CD4-positive, alpha-beta T cell (primary cell): Measurements from ENCODE around the gene TRIM10. TPM values are rescaled to one million over a fixed set of nuclear protein-coding genes. Genes with fewer than 3 reads are reported as not detected.

Experiments used
- ATAC-seq: fragments of 200-7000 bp; cut with Tn5 transposase; one replicate; pipeline ENCODE4 v1.10.0; 2022; ENCODE audit warnings: mild to moderate bottlenecking; ENCODE audit not compliant: poor library complexity
- CTCF ChIA-PET: fragments of 350-600 bp; sonication (Branson Sonifier 250); formaldehyde crosslinking; loops from one replicate; lab custom pipeline; 2021; ENCODE audit warnings: antibody characterized with exemption, inconsistent platforms; lab: Charles Lee
- POLR2A ChIA-PET: fragments of 350-600 bp; sonication (Branson Sonifier 250); formaldehyde crosslinking; loops from one replicate; lab custom pipeline; 2021; ENCODE audit warnings: antibody characterized with exemption, inconsistent platforms; lab: Charles Lee
- DNase-seq, 14 experiments: peaks; one replicate each; pipeline ENCODE4 v3.0.0-alpha.2; 2013 to 2020; ENCODE audit warnings: mixed read lengths in 2 of 14
- H3K27ac ChIP-seq, 2 donors: one replicate each; pipeline versions ENCODE4 v1.5.1 to v1.7.0; 2013; ENCODE audit warnings: low read length in 2 of 2, low read depth in 1 of 2, mild to moderate bottlenecking in 1 of 2
- H3K27me3 ChIP-seq, 2 experiments: 1 replicate in 1 of 2; 2 replicates in 1 of 2; pipeline versions ENCODE4 v1.6.1 to v1.7.0; 2013; ENCODE audit warnings: low read length in 2 of 2, control low read depth in 1 of 2, mild to moderate bottlenecking in 1 of 2, moderate library complexity in 1 of 2; ENCODE audit not compliant: insufficient read depth in 2 of 2, control insufficient read depth in 1 of 2
- H3K36me3 ChIP-seq: one replicate; pipeline ENCODE4 v1.6.1; 2013; ENCODE audit warnings: low read length, control low read depth; ENCODE audit not compliant: insufficient read depth
- H3K4me1 ChIP-seq: one replicate; pipeline ENCODE4 v1.6.1; 2013; ENCODE audit warnings: low read length, control low read depth; ENCODE audit not compliant: insufficient read depth
- H3K4me3 ChIP-seq: one replicate; pipeline ENCODE4 v1.5.1; 2013; ENCODE audit warnings: mild to moderate bottlenecking, low read length, moderate library complexity
- H3K9me3 ChIP-seq, 2 experiments: 1 replicate in 1 of 2; 2 replicates in 1 of 2; pipeline versions ENCODE4 v1.6.1 to v1.7.0; 2013; ENCODE audit warnings: low read length in 2 of 2, mild to moderate bottlenecking in 2 of 2, control low read depth in 1 of 2, moderate library complexity in 1 of 2; ENCODE audit not compliant: control insufficient read depth in 1 of 2, insufficient read depth in 1 of 2
- H3K27ac Mint-ChIP-seq: one replicate; pipeline ENCODE4 v1.8.0; 2020; ENCODE audit warnings: mixed read lengths
- H3K27me3 Mint-ChIP-seq: one replicate; pipeline ENCODE4 v1.8.0; 2021; ENCODE audit warnings: mixed read lengths
- H3K36me3 Mint-ChIP-seq: one replicate; pipeline ENCODE4 v1.8.0; 2021; ENCODE audit warnings: low read depth, mixed read lengths
- H3K4me1 Mint-ChIP-seq: one replicate; pipeline ENCODE4 v1.8.0; 2021; ENCODE audit warnings: low read depth, mixed read lengths
- H3K4me3 Mint-ChIP-seq: one replicate; pipeline ENCODE4 v1.8.0; 2020; ENCODE audit warnings: mild to moderate bottlenecking, mixed read lengths
- H3K9me3 Mint-ChIP-seq: one replicate; pipeline ENCODE4 v1.8.0; 2020; ENCODE audit warnings: mixed read lengths
- intact Hi-C, 2 experiments: fragments of 100-400 bp; cut with DNase I in 1 of 2; cut with micrococcal nuclease in 1 of 2; formaldehyde crosslinking; loops; one replicate each; pipeline versions ENCODE4 v1.15.1 to v1.9.0; 2023 to 2025; cut with DNase I, micrococcal nuclease
- total RNA-seq, 174 experiments: library from RNA in 2 of 174; stranded (reverse) in 2 of 174; gene quantifications; one replicate each; pipeline ENCODE4 v1.2.3 and lab custom pipeline; 2021 to 2026
- TF ChIP-seq, protein P1 (sequence below): fragments of 200-600 bp; IDR thresholded peaks from one replicate; pipeline ENCODE4 v1.8.0; 2022; ENCODE audit warnings: antibody characterized with exemption, mild to moderate bottlenecking

The TRIM10 gene
- total RNA-seq, 2 experiments from 2014 or later, result not detected

DNA sequence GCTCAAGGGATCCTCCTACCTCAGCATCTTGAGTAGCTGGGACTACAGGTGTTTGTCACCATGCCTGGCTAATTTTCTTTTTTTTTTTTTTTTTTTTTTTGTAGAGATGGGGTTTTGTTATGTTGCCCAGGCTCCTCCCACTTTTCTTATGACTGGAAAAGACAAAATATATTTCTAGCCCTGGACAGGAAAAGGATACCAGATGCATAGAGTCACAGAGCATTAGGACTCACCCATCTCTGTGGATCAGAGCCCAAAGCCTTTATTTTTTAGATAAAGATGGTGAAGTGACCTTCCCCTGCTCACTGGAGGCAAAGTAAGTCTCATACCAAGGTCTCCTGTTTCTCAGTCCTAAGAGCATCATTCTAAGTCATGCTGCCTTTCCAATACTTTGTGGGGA, 3.4 kb downstream of the TRIM10 start:
- DNase-seq, result no peak
- H3K9me3 ChIP-seq, result no peaks in the 10 kb centered on the region
- intact Hi-C loops, result no loop called here
- Mint-ChIP-seq H3K9me3 (no peaks in the 10 kb centered on the region), H3K4me3 (no peak overlapping the region), H3K27me3 (peaks cover 39% of the 10 kb centered on the region), H3K36me3 (no peaks in the 10 kb centered on the region), H3K27ac (no peak overlapping the region), H3K4me1 (peaks cover 4% of the 10 kb centered on the region)
- ChIA-PET POLR2A (no interaction called here), CTCF (interaction anchor here (0.7 kb wide), 1 partner anchor 24 kb away, joined by 3 read pairs; no protein-coding TSS in a partner anchor)
- H3K36me3 ChIP-seq, result no peaks in the 10 kb centered on the region
- ATAC-seq, result no peak
- H3K27ac ChIP-seq, result no peak overlapping the region
- peaks cover 10 to 18% of the 10 kb centered on the region in 2 experiments for H3K27me3 ChIP-seq
- H3K4me1 ChIP-seq, result no peaks in the 10 kb centered on the region
- H3K4me3 ChIP-seq, result no peak overlapping the region
- TF ChIP-seq, protein P1, sequence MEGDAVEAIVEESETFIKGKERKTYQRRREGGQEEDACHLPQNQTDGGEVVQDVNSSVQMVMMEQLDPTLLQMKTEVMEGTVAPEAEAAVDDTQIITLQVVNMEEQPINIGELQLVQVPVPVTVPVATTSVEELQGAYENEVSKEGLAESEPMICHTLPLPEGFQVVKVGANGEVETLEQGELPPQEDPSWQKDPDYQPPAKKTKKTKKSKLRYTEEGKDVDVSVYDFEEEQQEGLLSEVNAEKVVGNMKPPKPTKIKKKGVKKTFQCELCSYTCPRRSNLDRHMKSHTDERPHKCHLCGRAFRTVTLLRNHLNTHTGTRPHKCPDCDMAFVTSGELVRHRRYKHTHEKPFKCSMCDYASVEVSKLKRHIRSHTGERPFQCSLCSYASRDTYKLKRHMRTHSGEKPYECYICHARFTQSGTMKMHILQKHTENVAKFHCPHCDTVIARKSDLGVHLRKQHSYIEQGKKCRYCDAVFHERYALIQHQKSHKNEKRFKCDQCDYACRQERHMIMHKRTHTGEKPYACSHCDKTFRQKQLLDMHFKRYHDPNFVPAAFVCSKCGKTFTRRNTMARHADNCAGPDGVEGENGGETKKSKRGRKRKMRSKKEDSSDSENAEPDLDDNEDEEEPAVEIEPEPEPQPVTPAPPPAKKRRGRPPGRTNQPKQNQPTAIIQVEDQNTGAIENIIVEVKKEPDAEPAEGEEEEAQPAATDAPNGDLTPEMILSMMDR, result no peak

DNA sequence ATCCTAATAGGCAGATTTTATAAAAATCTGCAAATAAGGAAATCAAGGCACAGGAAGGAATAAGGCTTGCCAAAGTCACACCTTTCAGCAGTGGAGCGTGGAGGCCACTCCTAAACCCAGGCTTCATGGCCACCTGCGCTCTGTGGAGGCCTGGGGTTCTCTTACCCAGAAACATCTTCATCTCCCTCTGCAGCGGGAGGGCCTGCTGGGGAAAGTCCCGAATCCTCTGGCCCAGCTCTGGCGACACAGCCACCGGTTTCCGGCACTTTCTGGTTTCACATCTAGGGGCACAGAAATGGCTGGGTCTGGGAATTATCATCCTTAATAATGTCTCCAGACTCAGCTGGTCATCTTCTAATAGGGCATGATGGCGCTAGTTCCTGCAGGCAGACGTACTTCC, 4.2 kb downstream of the TRIM10 start:
- H3K4me3 ChIP-seq, result no peak overlapping the region
- Mint-ChIP-seq H3K27me3 (peaks cover 35% of the 10 kb centered on the region), H3K4me3 (no peak overlapping the region), H3K36me3 (no peaks in the 10 kb centered on the region), H3K27ac (no peak overlapping the region), H3K9me3 (no peaks in the 10 kb centered on the region), H3K4me1 (no peaks in the 10 kb centered on the region)
- no peak overlapping the region for H3K27ac ChIP-seq
- H3K27me3 ChIP-seq, result peaks cover 10 to 18% of the 10 kb centered on the region in 2 experiments
- H3K9me3 ChIP-seq, result no peaks in the 10 kb centered on the region
- no peaks in the 10 kb centered on the region for H3K4me1 ChIP-seq
- POLR2A ChIA-PET, result no interaction called here
- intact Hi-C loops, result no loop called here
- no peak for DNase-seq
- CTCF ChIA-PET, result interaction anchor here (0.7 kb wide), 1 partner anchor 25 kb away, joined by 3 read pairs; no protein-coding TSS in a partner anchor
- TF ChIP-seq, protein P1, result no peak
- ATAC-seq, result no peak
- H3K36me3 ChIP-seq, result no peaks in the 10 kb centered on the region

DNA sequence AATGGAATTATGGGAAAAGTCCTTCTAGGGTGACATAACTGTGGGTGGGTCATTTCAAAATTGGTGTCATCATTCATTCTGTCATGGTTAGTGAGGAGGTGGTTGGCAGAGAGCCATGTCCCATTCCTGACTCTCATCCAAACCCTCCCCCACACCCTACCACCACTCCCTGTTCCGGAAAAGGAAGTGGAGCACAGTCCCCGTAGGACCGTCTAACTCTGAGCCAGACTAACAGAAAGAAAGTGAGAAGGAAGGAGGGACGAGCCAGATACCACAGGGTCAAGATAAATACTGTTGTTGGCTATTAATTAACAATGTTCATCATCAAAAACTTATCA, 4.8 kb downstream of the TRIM10 start:
- H3K27me3 ChIP-seq, result peaks cover 10 to 18% of the 10 kb centered on the region in 2 experiments
- ChIA-PET CTCF (no interaction called here), POLR2A (no interaction called here)
- ATAC-seq (no peak), DNase-seq (no peak)
- TF ChIP-seq, protein P1, result no peak
- H3K9me3 Mint-ChIP-seq, result no peaks in the 10 kb centered on the region
- no peaks in the 10 kb centered on the region for H3K4me1 Mint-ChIP-seq
- no peaks in the 10 kb centered on the region for H3K4me1 ChIP-seq
- no peak overlapping the region for H3K4me3 ChIP-seq
- no peak overlapping the region for H3K27ac ChIP-seq
- H3K9me3 ChIP-seq, result no peaks in the 10 kb centered on the region
- H3K27ac Mint-ChIP-seq, result no peak overlapping the region
- no peaks in the 10 kb centered on the region for H3K36me3 Mint-ChIP-seq
- H3K4me3 Mint-ChIP-seq, result no peak overlapping the region
- intact Hi-C loops, result no loop called here
- peaks cover 35% of the 10 kb centered on the region for H3K27me3 Mint-ChIP-seq
- no peaks in the 10 kb centered on the region for H3K36me3 ChIP-seq
